ENCODE results near the gene AQP5. TPM values are rescaled to one million over a fixed set of nuclear protein-coding genes. Genes with fewer than 3 reads are reported as not detected.

AQP5 gene
- total and polyA plus RNA-seq, 2 donors (not counting 3 experiments of a cell fraction or from before 2014, with no cell fraction given): 0.95 to 2.3 TPM

DNA sequence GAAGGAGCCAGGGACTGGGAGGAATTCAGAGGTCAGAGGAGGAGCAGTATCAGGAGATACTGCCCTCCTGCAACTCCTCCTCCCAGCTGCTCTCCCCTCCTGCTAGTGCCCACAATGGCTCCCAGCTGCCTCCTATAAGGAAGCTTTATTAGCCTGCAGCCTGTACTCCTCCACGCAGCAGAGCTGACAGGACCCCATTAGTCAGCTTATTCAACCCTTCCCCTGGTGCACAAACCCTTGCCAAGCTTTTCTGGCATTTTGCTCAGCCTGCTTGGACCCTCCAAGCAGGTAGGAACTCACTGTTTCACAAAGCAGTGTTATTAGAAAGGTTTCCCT is 18.1 kb upstream of the AQP5 start:
- Histone ChIP-seq H3K9me1 (replicated peaks; ENCODE audit: control insufficient read depth, extremely low read depth, insufficient read depth, low read length) (no peaks in the 10 kb centered on the region), H4K20me1 (replicated peaks; ENCODE audit: control insufficient read depth, extremely low read depth, insufficient read depth, low read length) (no peaks in the 10 kb centered on the region), H3K9ac (replicated peaks; ENCODE audit: extremely low read depth, insufficient read depth, low read length) (no peak overlapping the region), H3K4me2 (ENCODE audit: insufficient read depth, low read length) (no peak overlapping the region), H3K27ac (ENCODE audit: insufficient read depth, low read depth, low read length) (no peak overlapping the region), H3K4me3 (replicated peaks in 1 of 3; ENCODE audit: insufficient read depth in 1 of 3, low read depth in 1 of 3, low read length in 3 of 3) (no peak overlapping the region), H3K79me2 (ENCODE audit: control insufficient read depth, insufficient read depth, low read length) (no peaks in the 10 kb centered on the region), H3K27me3 (ENCODE audit: control insufficient read depth in 2 of 2, insufficient read depth in 2 of 2, low read length in 2 of 2) (no peaks in the 10 kb centered on the region), H3K4me1 (ENCODE audit: control insufficient read depth, extremely low read depth, insufficient read depth, low read length) (peaks cover 11% of the 10 kb centered on the region), H2AFZ (ENCODE audit: low read depth, low read length) (no peak overlapping the region), H3K36me3 (ENCODE audit: control insufficient read depth in 2 of 2, extremely low read depth in 1 of 2, insufficient read depth in 2 of 2, low read length in 2 of 2) (no peaks in the 10 kb centered on the region), H3K9me3 (replicated peaks; ENCODE audit: control insufficient read depth, insufficient read depth, low read length) (no peaks in the 10 kb centered on the region)
- TF ChIP-seq GATA2 (IDR thresholded peaks at IDR 0.05; ENCODE audit: insufficient read depth, insufficient read length, low read depth, low read length) (no peak), POLR2AphosphoS5 (IDR thresholded peaks at IDR 0.05; ENCODE audit: insufficient read depth, low read depth, low read length) (no peak), POLR2A (IDR thresholded peaks at IDR 0.05; ENCODE audit: low read depth, low read length) (no peak), EZH2 (IDR thresholded peaks at IDR 0.05; ENCODE audit: borderline replicate concordance, low read depth, low read length, severe bottlenecking) (no peak), FOS (IDR thresholded peaks at IDR 0.05; ENCODE audit: borderline replicate concordance, insufficient read depth, low read length) (no peak), JUN (IDR thresholded peaks at IDR 0.05; ENCODE audit: borderline replicate concordance, insufficient read depth, insufficient read length, low read depth) (no peak)
- TF ChIP-seq, protein P1, sequence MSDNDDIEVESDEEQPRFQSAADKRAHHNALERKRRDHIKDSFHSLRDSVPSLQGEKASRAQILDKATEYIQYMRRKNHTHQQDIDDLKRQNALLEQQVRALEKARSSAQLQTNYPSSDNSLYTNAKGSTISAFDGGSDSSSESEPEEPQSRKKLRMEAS (IDR thresholded peaks at IDR 0.05; ENCODE audit: insufficient read depth, insufficient read length): no peak
- TF ChIP-seq, protein P2, sequence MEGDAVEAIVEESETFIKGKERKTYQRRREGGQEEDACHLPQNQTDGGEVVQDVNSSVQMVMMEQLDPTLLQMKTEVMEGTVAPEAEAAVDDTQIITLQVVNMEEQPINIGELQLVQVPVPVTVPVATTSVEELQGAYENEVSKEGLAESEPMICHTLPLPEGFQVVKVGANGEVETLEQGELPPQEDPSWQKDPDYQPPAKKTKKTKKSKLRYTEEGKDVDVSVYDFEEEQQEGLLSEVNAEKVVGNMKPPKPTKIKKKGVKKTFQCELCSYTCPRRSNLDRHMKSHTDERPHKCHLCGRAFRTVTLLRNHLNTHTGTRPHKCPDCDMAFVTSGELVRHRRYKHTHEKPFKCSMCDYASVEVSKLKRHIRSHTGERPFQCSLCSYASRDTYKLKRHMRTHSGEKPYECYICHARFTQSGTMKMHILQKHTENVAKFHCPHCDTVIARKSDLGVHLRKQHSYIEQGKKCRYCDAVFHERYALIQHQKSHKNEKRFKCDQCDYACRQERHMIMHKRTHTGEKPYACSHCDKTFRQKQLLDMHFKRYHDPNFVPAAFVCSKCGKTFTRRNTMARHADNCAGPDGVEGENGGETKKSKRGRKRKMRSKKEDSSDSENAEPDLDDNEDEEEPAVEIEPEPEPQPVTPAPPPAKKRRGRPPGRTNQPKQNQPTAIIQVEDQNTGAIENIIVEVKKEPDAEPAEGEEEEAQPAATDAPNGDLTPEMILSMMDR (IDR thresholded peaks at IDR 0.05; ENCODE audit: extremely low read depth in 1 of 2, insufficient read depth in 1 of 2, low read depth in 1 of 2, low read length in 2 of 2): no peak
- DNase-seq (ENCODE audit: low read depth, low spot score) (no peak), FAIRE-seq (no peak)
- intact Hi-C loops (cut with micrococcal nuclease): no loop called here
- POLR2A ChIA-PET: no interaction called here
- CTCF ChIA-PET: interaction anchor here (1.0 to 3.5 kb wide), 7 partner anchors 13 to 127 kb away, joined by 3 to 14 read pairs (median 4); no protein-coding TSS in a partner anchor
- dilution Hi-C loops (cut with MboI; ENCODE audit: extremely low pct_ligation_motif_present, low sequenced_read_pairs): no loop called here
- BruUV-seq (replicated peaks): no TSS peak

All from endothelial cell of umbilical vein (primary cell).